GM21576 (cell line): Measurements from ENCODE around the gene RGPD5.
A peak's percentile ranks its signal among the peaks of the same experiment; 100 is the strongest.
"Not testable (repeated sequence)": the region's sequence is repeated elsewhere in the genome, so short reads cannot be mapped to it uniquely, and the experiment has no call there.

Experiments used
- ATAC-seq: cut with Tn5 transposase; IDR thresholded peaks from one replicate; pipeline ENCODE4 v1.9.1; 2021; ENCODE audit warnings: mild to moderate bottlenecking, moderate library complexity; ENCODE audit not compliant: unreplicated experiment

The RGPD5 gene

DNA sequence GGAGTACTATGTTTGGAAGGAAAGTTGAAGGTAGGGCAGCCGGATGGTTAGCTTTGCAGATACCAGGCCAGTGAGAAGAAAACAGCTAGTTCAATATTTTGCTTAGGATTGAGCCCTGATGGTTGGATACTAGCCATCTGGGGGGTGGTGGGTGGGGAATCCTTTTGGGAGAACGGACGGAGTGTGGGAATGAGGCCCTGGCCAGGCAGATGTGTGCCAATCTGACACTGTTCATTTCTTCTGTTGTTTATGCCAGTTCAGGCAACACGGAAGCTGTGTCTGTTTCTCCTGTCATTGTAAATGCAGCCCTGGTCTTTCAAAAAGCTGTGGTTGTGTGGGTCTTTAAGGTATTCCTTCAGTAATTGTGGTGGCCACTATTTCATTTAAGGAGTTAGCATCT, 96.9 kb downstream of the RGPD5 start:
- ATAC-seq = not testable (repeated sequence)

- ATAC-seq = not testable (repeated sequence)
Measured at GRCh38 chr2:109893736-109894135, 99.6 kb downstream of the RGPD5 start.

DNA sequence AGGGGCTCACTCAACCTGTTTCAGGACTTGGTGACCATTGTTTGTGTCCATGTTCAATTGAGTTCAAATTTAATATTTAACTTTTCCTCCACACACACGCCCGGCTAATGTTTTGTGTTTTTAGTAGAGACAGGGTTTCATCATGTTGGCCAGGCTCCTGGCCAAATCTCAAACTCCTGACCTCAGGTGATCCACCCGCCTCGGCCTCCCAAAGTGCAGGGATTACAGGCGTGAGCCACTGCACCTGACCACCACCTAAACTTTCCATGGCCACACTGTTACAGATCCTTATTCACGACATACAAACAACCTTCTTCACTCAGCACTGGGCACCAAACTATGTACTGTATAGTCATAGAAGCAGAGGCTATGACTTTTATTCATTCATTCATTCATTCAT, 100.0 kb downstream of the RGPD5 start:
- not testable (repeated sequence) for ATAC-seq

DNA sequence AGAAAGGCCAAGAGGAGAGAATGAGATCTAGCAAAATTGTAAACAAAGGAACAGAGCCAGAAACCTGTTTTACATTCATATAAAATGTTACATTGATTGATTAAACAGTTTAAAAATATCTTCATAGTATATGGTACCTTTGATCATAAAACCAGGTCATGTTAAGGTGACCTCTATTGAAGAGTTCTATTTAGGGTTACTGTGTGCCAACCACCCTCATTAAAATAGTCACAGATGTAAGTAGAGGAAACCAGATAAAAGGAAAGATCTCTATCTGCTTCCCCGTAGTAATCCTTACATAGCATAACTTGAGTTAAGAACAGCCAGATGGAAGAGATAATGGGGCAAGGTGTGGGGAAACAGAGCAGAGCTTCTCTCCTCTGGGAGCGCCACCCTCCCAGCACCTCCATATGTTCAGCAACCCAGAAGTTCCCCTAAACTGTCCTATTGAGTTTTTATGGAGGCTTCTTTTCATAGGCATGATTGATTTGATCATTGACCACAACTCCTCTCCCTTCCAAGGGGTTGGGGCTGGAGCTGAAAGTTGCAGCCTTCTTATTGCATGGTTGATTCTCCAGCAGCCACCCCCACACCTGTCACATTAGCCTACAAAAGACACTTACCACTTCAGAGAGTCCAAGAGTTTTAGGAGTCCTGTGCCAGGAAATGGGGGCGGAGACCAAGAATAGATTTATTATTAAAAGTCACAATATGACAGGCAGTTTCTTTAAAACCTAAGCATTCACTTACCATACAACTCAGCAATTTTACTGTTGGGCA, 101.2 kb downstream of the RGPD5 start:
- ATAC-seq = not testable (repeated sequence)

- peak; percentile 92 for ATAC-seq
Measured at GRCh38 chr2:109896212-109896611, 102.1 kb downstream of the RGPD5 start.

- not testable (repeated sequence) for ATAC-seq
Measured at GRCh38 chr2:109897769-109898461, 103.8 kb downstream of the RGPD5 start.

DNA sequence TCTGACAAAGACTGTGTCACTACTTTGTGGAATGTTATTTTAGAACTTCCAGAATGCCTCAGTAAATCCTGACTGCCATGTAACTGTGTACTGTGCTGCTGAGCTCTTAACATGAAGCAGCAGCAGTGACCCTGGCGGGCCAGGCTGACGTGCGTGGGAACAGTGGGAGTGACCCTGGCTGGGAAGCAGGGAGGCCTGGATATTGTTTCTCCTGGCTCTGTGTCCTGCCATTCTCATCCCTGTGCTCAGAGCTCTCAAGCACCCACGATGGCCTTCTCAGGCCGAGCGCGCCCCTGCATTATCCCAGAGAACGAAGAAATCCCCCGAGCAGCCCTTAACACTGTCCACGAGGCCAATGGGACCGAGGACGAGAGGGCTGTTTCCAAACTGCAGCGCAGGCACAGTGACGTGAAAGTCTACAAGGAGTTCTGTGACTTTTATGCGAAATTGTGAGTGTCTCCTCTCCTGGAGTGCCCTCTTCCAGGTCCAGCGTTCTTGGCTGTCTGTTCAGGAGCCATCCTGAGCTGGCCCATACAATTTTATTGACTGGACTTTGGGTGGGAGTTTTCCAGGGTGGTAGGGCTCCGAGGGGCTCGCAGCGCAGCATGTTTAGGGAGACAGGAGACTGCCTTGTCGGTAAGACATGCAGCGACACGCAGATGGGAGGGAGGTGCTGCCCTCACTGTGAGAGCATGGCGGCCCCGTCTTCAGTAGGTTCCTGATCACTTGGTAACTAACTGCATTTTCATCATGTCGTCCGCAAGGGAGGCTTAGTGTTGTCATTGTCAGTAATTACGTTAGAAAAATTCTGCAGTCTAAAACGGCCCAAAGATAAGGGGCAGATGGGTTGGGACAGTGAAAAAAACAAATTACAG, 104.6 kb downstream of the RGPD5 start, which contains the start of gene LIMS3:
TSS of gene LIMS3 (plus strand) at position 227 of the 875 bp plus-strand sequence. CDS start at position 268, 41 bp downstream.
- not testable (repeated sequence) for ATAC-seq

- ATAC-seq = peak; percentile 89
Measured at GRCh38 chr2:109905796-109906195, 111.7 kb downstream of the RGPD5 start.
